Erythroblast (primary cell): ENCODE data around the gene POLA2.

ENCODE experiments used
- GATA1 ChIP-seq: IDR thresholded peaks from 2 replicates; pipeline ENCODE4 v1.6.1; 2011; ENCODE audit warnings: low read depth, mild to moderate bottlenecking, control low read depth, low read length, moderate library complexity
- POLR2A ChIP-seq: IDR thresholded peaks from 2 replicates; pipeline ENCODE4 v1.6.1; 2011; ENCODE audit warnings: mild to moderate bottlenecking, low read length

DNA sequence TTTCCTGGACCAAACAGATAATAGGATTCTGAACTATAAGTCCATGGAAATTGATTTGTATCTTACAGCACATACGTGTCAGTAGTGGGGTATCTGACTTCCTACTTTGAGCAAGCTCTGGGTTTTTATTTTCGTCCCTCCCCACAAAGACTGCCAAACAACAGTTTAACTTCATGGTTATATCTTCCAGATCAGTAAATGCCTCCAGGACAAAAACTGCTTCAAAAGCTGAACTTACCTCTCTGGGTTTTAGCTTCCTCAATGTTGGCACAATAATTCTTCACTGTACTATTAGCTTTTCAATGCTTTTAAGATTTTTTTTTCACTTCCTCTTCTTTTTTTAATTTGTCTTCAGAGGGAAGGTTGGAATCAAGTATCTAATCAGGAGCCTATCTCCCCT, 67.7 kb downstream of the POLA2 start:
- TF ChIP-seq POLR2A, result no peak
- no peak for TF ChIP-seq GATA1
